Coronary artery (tissue), 2 donors: ENCODE data around the gene RIF1.

Source experiments
- DNase-seq: peaks from one replicate; pipeline ENCODE4 v3.0.0-alpha.2; 2017; ENCODE audit warnings: low spot score
- H3K27ac ChIP-seq, 2 donors: fragments of 200-600 bp; sonication (generic); one replicate each; pipeline ENCODE4 v1.5.1; 2016 to 2019
- H3K4me3 ChIP-seq: fragments of 200-600 bp; sonication (generic); 2 replicates; pipeline ENCODE4 v1.5.1; 2016; ENCODE audit warnings: mild to moderate bottlenecking, moderate library complexity
- TF ChIP-seq, protein P1 (sequence below): fragments of 200-600 bp; sonication (generic); IDR thresholded peaks from one replicate; pipeline ENCODE4 v1.5.1; 2019; ENCODE audit warnings: antibody characterized with exemption

Gene RIF1, protein sequence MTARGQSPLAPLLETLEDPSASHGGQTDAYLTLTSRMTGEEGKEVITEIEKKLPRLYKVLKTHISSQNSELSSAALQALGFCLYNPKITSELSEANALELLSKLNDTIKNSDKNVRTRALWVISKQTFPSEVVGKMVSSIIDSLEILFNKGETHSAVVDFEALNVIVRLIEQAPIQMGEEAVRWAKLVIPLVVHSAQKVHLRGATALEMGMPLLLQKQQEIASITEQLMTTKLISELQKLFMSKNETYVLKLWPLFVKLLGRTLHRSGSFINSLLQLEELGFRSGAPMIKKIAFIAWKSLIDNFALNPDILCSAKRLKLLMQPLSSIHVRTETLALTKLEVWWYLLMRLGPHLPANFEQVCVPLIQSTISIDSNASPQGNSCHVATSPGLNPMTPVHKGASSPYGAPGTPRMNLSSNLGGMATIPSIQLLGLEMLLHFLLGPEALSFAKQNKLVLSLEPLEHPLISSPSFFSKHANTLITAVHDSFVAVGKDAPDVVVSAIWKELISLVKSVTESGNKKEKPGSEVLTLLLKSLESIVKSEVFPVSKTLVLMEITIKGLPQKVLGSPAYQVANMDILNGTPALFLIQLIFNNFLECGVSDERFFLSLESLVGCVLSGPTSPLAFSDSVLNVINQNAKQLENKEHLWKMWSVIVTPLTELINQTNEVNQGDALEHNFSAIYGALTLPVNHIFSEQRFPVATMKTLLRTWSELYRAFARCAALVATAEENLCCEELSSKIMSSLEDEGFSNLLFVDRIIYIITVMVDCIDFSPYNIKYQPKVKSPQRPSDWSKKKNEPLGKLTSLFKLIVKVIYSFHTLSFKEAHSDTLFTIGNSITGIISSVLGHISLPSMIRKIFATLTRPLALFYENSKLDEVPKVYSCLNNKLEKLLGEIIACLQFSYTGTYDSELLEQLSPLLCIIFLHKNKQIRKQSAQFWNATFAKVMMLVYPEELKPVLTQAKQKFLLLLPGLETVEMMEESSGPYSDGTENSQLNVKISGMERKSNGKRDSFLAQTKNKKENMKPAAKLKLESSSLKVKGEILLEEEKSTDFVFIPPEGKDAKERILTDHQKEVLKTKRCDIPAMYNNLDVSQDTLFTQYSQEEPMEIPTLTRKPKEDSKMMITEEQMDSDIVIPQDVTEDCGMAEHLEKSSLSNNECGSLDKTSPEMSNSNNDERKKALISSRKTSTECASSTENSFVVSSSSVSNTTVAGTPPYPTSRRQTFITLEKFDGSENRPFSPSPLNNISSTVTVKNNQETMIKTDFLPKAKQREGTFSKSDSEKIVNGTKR (N-terminal part only)

DNA sequence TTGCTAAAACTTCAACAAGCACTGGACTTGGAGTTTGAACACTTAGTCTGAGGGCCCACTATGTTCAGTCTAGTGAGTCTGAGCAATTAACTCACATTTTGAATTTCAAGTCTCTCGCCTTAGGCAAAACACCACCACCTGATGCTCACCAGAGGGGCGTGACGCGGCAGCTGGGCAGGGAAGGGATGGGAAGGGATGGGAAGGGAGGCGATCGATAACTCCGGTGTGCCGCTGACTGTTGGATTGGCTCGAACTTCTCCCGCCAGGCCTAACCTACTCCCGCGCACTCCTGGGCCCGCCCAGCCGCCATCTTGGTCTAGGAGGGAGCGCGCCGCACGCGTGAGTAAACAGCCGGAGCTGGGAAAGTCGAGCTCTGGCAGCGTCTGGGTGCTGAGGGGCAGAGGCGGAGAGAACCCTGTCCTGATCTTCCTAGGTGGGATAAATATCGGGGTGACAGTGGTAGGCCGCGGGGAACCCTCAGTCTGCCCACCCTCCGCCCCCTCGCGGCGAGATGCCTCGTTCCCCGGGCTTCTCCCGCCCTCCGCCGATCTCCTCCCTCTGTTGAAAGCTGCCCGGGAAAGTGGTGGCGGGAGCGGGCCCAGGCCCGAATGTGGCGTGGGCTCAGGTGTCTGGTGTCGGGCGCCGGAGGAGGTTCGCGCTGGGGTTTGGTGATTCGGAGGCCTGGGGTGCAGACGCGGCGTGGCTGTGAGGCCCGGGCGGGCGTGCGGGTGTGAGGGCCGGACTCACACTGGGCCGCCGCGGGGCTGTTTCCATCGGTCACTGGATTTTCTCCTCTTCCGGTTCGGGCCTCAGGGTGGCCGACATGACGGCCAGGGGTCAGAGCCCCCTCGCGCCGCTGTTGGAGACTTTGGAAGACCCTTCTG, at the start of gene RIF1:
Gene RIF1, plus strand, starts transcription at position 302 of the 884 bp plus-strand sequence. Its CDS starts 522 bp downstream, at position 824.
- Histone ChIP-seq H3K4me3 (peak within 1 kb of the TSS; percentile 87), H3K27ac (peak within 1 kb of the TSS; percentile 94 to 96)
- peak; percentile 90 for DNase-seq
- TF ChIP-seq, protein P1, sequence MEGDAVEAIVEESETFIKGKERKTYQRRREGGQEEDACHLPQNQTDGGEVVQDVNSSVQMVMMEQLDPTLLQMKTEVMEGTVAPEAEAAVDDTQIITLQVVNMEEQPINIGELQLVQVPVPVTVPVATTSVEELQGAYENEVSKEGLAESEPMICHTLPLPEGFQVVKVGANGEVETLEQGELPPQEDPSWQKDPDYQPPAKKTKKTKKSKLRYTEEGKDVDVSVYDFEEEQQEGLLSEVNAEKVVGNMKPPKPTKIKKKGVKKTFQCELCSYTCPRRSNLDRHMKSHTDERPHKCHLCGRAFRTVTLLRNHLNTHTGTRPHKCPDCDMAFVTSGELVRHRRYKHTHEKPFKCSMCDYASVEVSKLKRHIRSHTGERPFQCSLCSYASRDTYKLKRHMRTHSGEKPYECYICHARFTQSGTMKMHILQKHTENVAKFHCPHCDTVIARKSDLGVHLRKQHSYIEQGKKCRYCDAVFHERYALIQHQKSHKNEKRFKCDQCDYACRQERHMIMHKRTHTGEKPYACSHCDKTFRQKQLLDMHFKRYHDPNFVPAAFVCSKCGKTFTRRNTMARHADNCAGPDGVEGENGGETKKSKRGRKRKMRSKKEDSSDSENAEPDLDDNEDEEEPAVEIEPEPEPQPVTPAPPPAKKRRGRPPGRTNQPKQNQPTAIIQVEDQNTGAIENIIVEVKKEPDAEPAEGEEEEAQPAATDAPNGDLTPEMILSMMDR, result peak; percentile 58

DNA sequence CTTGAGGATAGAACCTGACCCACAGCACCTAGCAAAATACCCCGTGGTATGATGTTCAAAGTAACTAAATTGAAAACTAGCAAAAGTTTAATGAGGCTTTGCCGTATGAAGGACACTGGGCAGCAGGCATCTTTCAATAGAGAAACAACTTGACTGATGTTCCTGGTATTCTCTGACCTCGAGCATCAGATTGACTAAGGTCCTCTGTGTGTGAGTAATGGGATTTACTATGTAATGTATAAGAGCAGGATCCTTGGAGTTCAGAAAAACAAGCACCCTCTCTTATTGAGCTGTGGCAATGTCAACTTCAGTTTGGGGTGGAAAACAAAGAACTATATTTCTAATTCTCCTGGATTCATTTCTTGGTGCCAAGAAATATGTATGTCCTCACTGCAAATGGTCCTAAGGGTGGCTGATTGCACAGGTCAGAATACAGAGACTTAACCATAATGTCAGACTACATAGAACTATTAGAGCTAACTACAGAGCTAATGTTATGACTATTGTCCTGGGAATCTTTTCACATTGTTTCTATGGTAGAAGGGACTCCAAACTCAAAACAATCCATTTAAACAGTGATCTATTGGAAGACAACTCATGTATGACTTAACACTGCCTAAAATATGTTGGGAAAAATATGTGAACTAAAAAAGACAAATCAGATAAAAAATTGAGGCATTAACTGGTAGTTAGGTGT, 47.9 kb upstream of the RIF1 start:
- Histone ChIP-seq H3K4me3 (no peak overlapping the region), H3K27ac (peak overlapping the region in 1 of 2 donors; percentile 11)
- TF ChIP-seq, protein P1, result no peak
- no peak for DNase-seq

DNA sequence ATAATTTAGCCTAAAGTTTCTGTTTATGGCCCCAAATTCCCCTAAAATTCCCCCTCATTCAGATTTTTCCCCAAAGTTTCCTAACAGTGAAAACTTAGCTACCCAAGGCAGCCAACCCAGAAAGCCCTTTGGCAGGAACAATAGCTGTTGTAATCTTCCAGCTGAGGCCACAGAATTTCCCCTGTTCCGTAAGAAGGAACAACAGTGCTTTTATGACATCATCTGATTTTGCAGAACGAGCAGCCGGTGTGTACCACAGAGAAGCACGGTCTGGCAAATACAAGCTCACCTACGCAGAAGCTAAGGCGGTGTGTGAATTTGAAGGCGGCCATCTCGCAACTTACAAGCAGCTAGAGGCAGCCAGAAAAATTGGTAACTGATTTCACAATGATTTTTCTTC, 46.0 kb upstream of the RIF1 start:
- TF ChIP-seq, protein P1, result no peak
- Histone ChIP-seq H3K4me3 (no peak overlapping the region), H3K27ac (no peak overlapping the region)
- no peak for DNase-seq

DNA sequence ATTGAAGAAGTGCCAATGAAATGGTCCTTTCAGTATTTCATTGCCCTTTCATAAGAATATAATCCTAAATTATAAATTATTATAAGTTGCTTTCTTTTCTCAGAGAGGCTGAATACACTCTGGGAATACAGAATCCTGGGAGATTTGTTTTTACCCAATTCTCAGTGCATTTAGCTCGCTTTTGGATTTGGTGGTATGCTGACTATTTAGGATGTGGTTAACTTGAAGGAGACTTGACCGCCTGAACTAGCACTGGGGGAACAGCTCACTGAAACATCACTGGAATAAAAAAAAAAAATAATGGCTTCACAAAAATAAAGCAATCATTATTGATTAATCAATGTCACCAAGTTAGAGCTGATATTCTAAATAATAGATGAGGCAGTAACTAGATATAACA, 42.1 kb upstream of the RIF1 start:
- no peak overlapping the region for H3K27ac ChIP-seq
- DNase-seq, result no peak
- TF ChIP-seq, protein P1, result no peak
- no peak overlapping the region for H3K4me3 ChIP-seq

DNA sequence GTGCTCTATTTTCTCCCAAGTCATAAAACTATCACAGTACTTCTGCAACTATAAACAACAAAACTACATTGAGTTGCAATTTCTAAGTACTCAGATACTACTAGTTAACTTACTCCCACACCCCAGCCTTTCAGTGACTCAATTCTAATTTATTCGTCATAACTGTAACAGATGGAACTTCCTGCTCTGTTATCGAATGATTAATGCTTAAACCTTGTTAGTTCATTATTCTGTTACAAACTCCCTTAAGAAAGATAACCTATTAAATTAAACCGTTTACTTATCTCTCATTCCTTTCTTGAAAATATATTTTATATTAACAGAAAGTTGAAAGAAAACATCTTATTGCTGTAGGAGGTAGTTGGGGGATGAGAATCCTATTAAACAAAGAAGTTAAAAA, 35.3 kb upstream of the RIF1 start:
- no peak overlapping the region for H3K4me3 ChIP-seq
- TF ChIP-seq, protein P1, result no peak
- no peak for DNase-seq
- H3K27ac ChIP-seq, result no peak overlapping the region
